Measurements from ENCODE around the gene SIRT7.

- TF ChIP-seq CTCF (IDR thresholded peaks at IDR 0.05; ENCODE audit: insufficient read depth, low read depth, low read length) (no peak), EZH2 (IDR thresholded peaks at IDR 0.05; ENCODE audit: insufficient read depth, low read length) (no peak)
Measured at GRCh38 chr17:81916234-81917001, 1.6 kb downstream of the SIRT7 start.
